Neural progenitor cell (in vitro differentiated cells): ENCODE results near the gene VAMP1. TPM values are rescaled to one million over a fixed set of nuclear protein-coding genes. Genes with fewer than 3 reads are reported as not detected.
"Not testable (repeated sequence)": the region's sequence is repeated elsewhere in the genome, so short reads cannot be mapped to it uniquely, and the experiment has no call there.

ENCODE experiments used
- DNase-seq: peaks from one replicate; pipeline ENCODE4 v3.0.0-alpha.2; 2016; ENCODE audit warnings: low spot score
- H2AFZ ChIP-seq: fragments of 200-600 bp; sonication (generic); replicated peaks from 2 replicates; pipeline ENCODE4 v1.6.1; 2016; ENCODE audit warnings: antibody characterized with exemption
- H3F3A ChIP-seq: fragments of 200-600 bp; sonication (generic); 2 replicates; pipeline ENCODE4 v1.6.1; 2016; ENCODE audit warnings: antibody characterized with exemption, low read depth
- H3K27ac ChIP-seq: fragments of 200-600 bp; sonication (generic); 2 replicates; pipeline ENCODE4 v1.5.1; 2016; ENCODE audit warnings: mild to moderate bottlenecking
- H3K27me3 ChIP-seq: fragments of 200-600 bp; sonication (generic); 2 replicates; pipeline ENCODE4 v1.6.1; 2016; ENCODE audit warnings: mild to moderate bottlenecking, moderate library complexity
- H3K36me3 ChIP-seq: fragments of 200-600 bp; sonication (generic); 2 replicates; pipeline ENCODE4 v1.5.1; 2016
- H3K4me1 ChIP-seq: fragments of 200-600 bp; sonication (generic); 2 replicates; pipeline ENCODE4 v1.6.1; 2016; ENCODE audit warnings: mixed run types
- H3K4me2 ChIP-seq: fragments of 200-600 bp; sonication (generic); 2 replicates; pipeline ENCODE4 v1.6.1; 2016
- H3K4me3 ChIP-seq: fragments of 200-600 bp; sonication (generic); 2 replicates; pipeline ENCODE4 v1.5.1; 2016
- H3K79me2 ChIP-seq: fragments of 200-600 bp; sonication (generic); 2 replicates; pipeline ENCODE4 v1.6.1; 2016; ENCODE audit warnings: low read depth
- H3K9ac ChIP-seq: fragments of 200-600 bp; sonication (generic); 2 replicates; pipeline ENCODE4 v1.6.1; 2016
- H3K9me3 ChIP-seq: fragments of 200-600 bp; sonication (generic); 2 replicates; pipeline ENCODE4 v1.5.1; 2016; ENCODE audit warnings: low read depth
- H4K20me1 ChIP-seq: fragments of 200-600 bp; sonication (generic); 2 replicates; pipeline ENCODE4 v1.6.1; 2016; ENCODE audit warnings: low read depth
- H3K27ac Mint-ChIP-seq: 3 replicates; pipeline ENCODE4 v1.8.0; 2021; ENCODE audit warnings: mixed read lengths
- H3K27me3 Mint-ChIP-seq: 2 replicates; pipeline ENCODE4 v1.8.0; 2022; ENCODE audit warnings: low read depth, mild to moderate bottlenecking, inconsistent platforms, moderate library complexity, mixed read lengths; ENCODE audit not compliant: insufficient read depth
- H3K36me3 Mint-ChIP-seq: 3 replicates; pipeline ENCODE4 v1.8.0; 2021; ENCODE audit warnings: mixed read lengths
- H3K4me1 Mint-ChIP-seq: 3 replicates; pipeline ENCODE4 v1.8.0; 2021; ENCODE audit warnings: mixed read lengths
- H3K4me3 Mint-ChIP-seq: 3 replicates; pipeline ENCODE4 v1.8.0; 2021; ENCODE audit warnings: mild to moderate bottlenecking, moderate library complexity, mixed read lengths
- H3K9me3 Mint-ChIP-seq: 3 replicates; pipeline ENCODE4 v1.8.0; 2020; ENCODE audit warnings: mixed read lengths
- EZH2 ChIP-seq: fragments of 200-600 bp; sonication (generic); IDR thresholded peaks from 2 replicates; pipeline ENCODE4 v1.6.1; 2017; ENCODE audit warnings: antibody characterized with exemption, mild to moderate bottlenecking, moderate library complexity
- EZH2phosphoT487 ChIP-seq: fragments of 200-600 bp; sonication (generic); IDR thresholded peaks from 2 replicates; pipeline ENCODE4 v1.6.1; 2017; ENCODE audit warnings: antibody characterized with exemption
- total RNA-seq: library from RNA; depleted of rRNA; stranded (reverse); fragments of >200 nt; gene quantifications from 2 replicates; pipeline ENCODE4 v1.2.3, GENCODE V29; 2015; ENCODE audit warnings: low replicate concordance
- TF ChIP-seq, protein P1 (sequence below): fragments of 200-600 bp; sonication (generic); IDR thresholded peaks from 2 replicates; pipeline ENCODE4 v1.5.1; 2017; ENCODE audit warnings: antibody characterized with exemption, mild to moderate bottlenecking

Gene VAMP1
- total RNA-seq, 1 donor from 2014 or later = 14.3 TPM

GRCh38 chr12:6489449-6489848 lies 19.0 kb upstream of the VAMP1 start:
- no peak overlapping the region for H2AFZ ChIP-seq
- H3F3A ChIP-seq = peaks cover 31% of the 10 kb centered on the region
- peaks cover 8% of the 10 kb centered on the region for H3K36me3 ChIP-seq
- no peaks in the 10 kb centered on the region for H3K27me3 ChIP-seq
- peaks cover 21% of the 10 kb centered on the region for H3K79me2 ChIP-seq
- no peaks in the 10 kb centered on the region for H3K9me3 ChIP-seq
- H3K9ac ChIP-seq = no peak overlapping the region
- H3K27me3 Mint-ChIP-seq = peaks cover 2% of the 10 kb centered on the region
- TF ChIP-seq EZH2 (no peak), EZH2phosphoT487 (no peak)
- TF ChIP-seq, protein P1, sequence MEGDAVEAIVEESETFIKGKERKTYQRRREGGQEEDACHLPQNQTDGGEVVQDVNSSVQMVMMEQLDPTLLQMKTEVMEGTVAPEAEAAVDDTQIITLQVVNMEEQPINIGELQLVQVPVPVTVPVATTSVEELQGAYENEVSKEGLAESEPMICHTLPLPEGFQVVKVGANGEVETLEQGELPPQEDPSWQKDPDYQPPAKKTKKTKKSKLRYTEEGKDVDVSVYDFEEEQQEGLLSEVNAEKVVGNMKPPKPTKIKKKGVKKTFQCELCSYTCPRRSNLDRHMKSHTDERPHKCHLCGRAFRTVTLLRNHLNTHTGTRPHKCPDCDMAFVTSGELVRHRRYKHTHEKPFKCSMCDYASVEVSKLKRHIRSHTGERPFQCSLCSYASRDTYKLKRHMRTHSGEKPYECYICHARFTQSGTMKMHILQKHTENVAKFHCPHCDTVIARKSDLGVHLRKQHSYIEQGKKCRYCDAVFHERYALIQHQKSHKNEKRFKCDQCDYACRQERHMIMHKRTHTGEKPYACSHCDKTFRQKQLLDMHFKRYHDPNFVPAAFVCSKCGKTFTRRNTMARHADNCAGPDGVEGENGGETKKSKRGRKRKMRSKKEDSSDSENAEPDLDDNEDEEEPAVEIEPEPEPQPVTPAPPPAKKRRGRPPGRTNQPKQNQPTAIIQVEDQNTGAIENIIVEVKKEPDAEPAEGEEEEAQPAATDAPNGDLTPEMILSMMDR = no peak
- peaks cover 4% of the 10 kb centered on the region for H4K20me1 ChIP-seq
- peaks cover 3% of the 10 kb centered on the region for H3K36me3 Mint-ChIP-seq
- no peak overlapping the region for H3K4me3 ChIP-seq
- no peaks in the 10 kb centered on the region for H3K9me3 Mint-ChIP-seq
- no peak overlapping the region for H3K4me3 Mint-ChIP-seq
- H3K4me1 Mint-ChIP-seq = peaks cover 8% of the 10 kb centered on the region
- H3K4me1 ChIP-seq = peaks cover 5% of the 10 kb centered on the region
- H3K4me2 ChIP-seq = no peak overlapping the region
- no peak overlapping the region for H3K27ac ChIP-seq
- DNase-seq = no peak
- H3K27ac Mint-ChIP-seq = no peak overlapping the region

DNA sequence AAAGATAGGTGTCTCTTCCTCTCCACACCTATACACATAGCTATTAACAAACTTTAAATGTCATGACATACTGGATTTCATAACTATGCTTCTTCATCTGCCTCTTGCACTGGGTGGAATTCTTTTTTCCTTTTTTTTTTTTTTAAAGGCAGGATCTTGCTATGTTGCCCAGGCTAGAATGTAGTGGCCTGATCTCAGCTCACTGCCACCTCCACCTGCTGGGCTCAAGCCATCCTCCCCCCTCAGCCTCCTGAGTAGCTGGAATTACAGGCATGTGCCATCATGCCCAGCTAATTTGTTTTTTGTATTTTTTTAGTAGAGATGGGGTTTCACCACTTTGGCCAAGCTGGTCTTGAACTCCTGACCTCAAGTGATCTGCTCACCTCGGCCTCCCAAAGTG lies 17.8 kb upstream of the VAMP1 start:
- H3K27me3 Mint-ChIP-seq = peaks cover 2% of the 10 kb centered on the region
- peaks cover 21% of the 10 kb centered on the region for H3F3A ChIP-seq
- H3K27ac ChIP-seq = no peak overlapping the region
- no peaks in the 10 kb centered on the region for H3K9me3 ChIP-seq
- no peak overlapping the region for H3K27ac Mint-ChIP-seq
- peaks cover 16% of the 10 kb centered on the region for H3K79me2 ChIP-seq
- no peak overlapping the region for H3K4me3 Mint-ChIP-seq
- peaks cover 8% of the 10 kb centered on the region for H3K4me1 Mint-ChIP-seq
- TF ChIP-seq, protein P1 = no peak
- TF ChIP-seq EZH2phosphoT487 (no peak), EZH2 (no peak)
- DNase-seq = no peak
- H3K4me1 ChIP-seq = peaks cover 5% of the 10 kb centered on the region
- H4K20me1 ChIP-seq = no peaks in the 10 kb centered on the region
- H3K9me3 Mint-ChIP-seq = no peaks in the 10 kb centered on the region
- H3K9ac ChIP-seq = no peak overlapping the region
- H3K36me3 ChIP-seq = peaks cover 8% of the 10 kb centered on the region
- no peak overlapping the region for H3K4me2 ChIP-seq
- H3K36me3 Mint-ChIP-seq = peaks cover 3% of the 10 kb centered on the region
- H3K27me3 ChIP-seq = no peaks in the 10 kb centered on the region
- no peak overlapping the region for H2AFZ ChIP-seq
- no peak overlapping the region for H3K4me3 ChIP-seq

GRCh38 chr12:6478416-6478815 lies 7.9 kb upstream of the VAMP1 start:
- Mint-ChIP-seq H3K27me3 (peaks cover 5% of the 10 kb centered on the region), H3K27ac (no peak overlapping the region), H3K36me3 (no peaks in the 10 kb centered on the region), H3K9me3 (peaks cover 9% of the 10 kb centered on the region), H3K4me1 (peaks cover 3% of the 10 kb centered on the region), H3K4me3 (no peak overlapping the region)
- no peak for DNase-seq
- no peaks in the 10 kb centered on the region for H3F3A ChIP-seq
- no peaks in the 10 kb centered on the region for H3K4me1 ChIP-seq
- H2AFZ ChIP-seq = no peak overlapping the region
- no peak overlapping the region for H3K9ac ChIP-seq
- H3K4me3 ChIP-seq = no peak overlapping the region
- no peaks in the 10 kb centered on the region for H4K20me1 ChIP-seq
- TF ChIP-seq, protein P1 = no peak
- TF ChIP-seq EZH2phosphoT487 (no peak), EZH2 (no peak)
- no peak overlapping the region for H3K4me2 ChIP-seq
- H3K36me3 ChIP-seq = no peaks in the 10 kb centered on the region
- H3K9me3 ChIP-seq = no peaks in the 10 kb centered on the region
- H3K27ac ChIP-seq = no peak overlapping the region
- no peaks in the 10 kb centered on the region for H3K79me2 ChIP-seq
- H3K27me3 ChIP-seq = no peaks in the 10 kb centered on the region

- H3K4me3 Mint-ChIP-seq, H3F3A ChIP-seq, H3K79me2 ChIP-seq, H4K20me1 ChIP-seq, H3K27me3 Mint-ChIP-seq, H3K27ac Mint-ChIP-seq, H3K9me3 Mint-ChIP-seq, H2AFZ ChIP-seq, H3K36me3 Mint-ChIP-seq, H3K4me1 ChIP-seq, DNase-seq, H3K4me2 ChIP-seq, H3K36me3 ChIP-seq, H3K9me3 ChIP-seq, H3K4me3 ChIP-seq, H3K27ac ChIP-seq, H3K27me3 ChIP-seq, H3K4me1 Mint-ChIP-seq, H3K9ac ChIP-seq: not testable (repeated sequence)
Observed at GRCh38 chr12:6477601-6478377, 7.3 kb upstream of the VAMP1 start.
